Stimulated activated CD8-positive, alpha-beta memory T cell treated with anti-CD3 and anti-CD28 coated beads, Interleukin-15, amount 100 ng/mL, for 1 hour (primary cell): ENCODE data around the gene SMIM10.
"Not testable (repeated sequence)": the region's sequence is repeated elsewhere in the genome, so short reads cannot be mapped to it uniquely, and the experiment has no call there.

ENCODE experiments used
- DNase-seq: peaks from one replicate; pipeline ENCODE4 v3.0.0-alpha.2; 2020; ENCODE audit warnings: low read depth

Gene SMIM10

GRCh38 chrX:134990801-134991481 is at the start of gene SMIM10:
Gene SMIM10, plus strand, starts transcription at chrX:134990991. Its CDS starts 105 bp downstream, at chrX:134991096.
- no peak for DNase-seq

- DNase-seq = not testable (repeated sequence)
These were observed 44.4 kb upstream of the SMIM10 start for GRCh38 chrX:134946364-134946763.

GRCh38 chrX:134948333-134949241 is 42.2 kb upstream of the SMIM10 start:
- DNase-seq = no peak

- no peak for DNase-seq
These were observed 41.5 kb upstream of the SMIM10 start for GRCh38 chrX:134949271-134949670.

GRCh38 chrX:134957836-134958235 is 33.0 kb upstream of the SMIM10 start:
- DNase-seq = no peak

- not testable (repeated sequence) for DNase-seq
These were observed 30.4 kb upstream of the SMIM10 start for GRCh38 chrX:134960366-134960765.

- no peak for DNase-seq
These were observed 27.8 kb upstream of the SMIM10 start for GRCh38 chrX:134963041-134963440.

- no peak for DNase-seq
These were observed 21.1 kb upstream of the SMIM10 start for GRCh38 chrX:134969726-134970125.

- DNase-seq = no peak
These were observed 18.9 kb upstream of the SMIM10 start for GRCh38 chrX:134971926-134972325.

- no peak for DNase-seq
These were observed 15.3 kb upstream of the SMIM10 start for GRCh38 chrX:134975516-134975915.

- DNase-seq = no peak
These were observed 8.9 kb upstream of the SMIM10 start for GRCh38 chrX:134981910-134982309.

- no peak for DNase-seq
These were observed 8.0 kb upstream of the SMIM10 start for GRCh38 chrX:134982748-134983147.

GRCh38 chrX:134985479-134985878 is 5.3 kb upstream of the SMIM10 start:
- no peak for DNase-seq

- no peak for DNase-seq
These were observed 353 bp upstream of the SMIM10 start for GRCh38 chrX:134990475-134990800.

- DNase-seq = no peak
These were observed 6.9 kb downstream of the SMIM10 start for GRCh38 chrX:134997646-134998045.

GRCh38 chrX:134998246-134998645 is 7.5 kb downstream of the SMIM10 start:
- no peak for DNase-seq

- no peak for DNase-seq
These were observed 8.7 kb downstream of the SMIM10 start for GRCh38 chrX:134999469-134999868.

- DNase-seq = no peak
These were observed 9.7 kb downstream of the SMIM10 start for GRCh38 chrX:135000516-135000915.

GRCh38 chrX:135003876-135004623 is 13.3 kb downstream of the SMIM10 start:
- peak; percentile 68 for DNase-seq

- no peak for DNase-seq
These were observed 15.4 kb downstream of the SMIM10 start for GRCh38 chrX:135006187-135006586.

GRCh38 chrX:135009057-135009610 is 18.3 kb downstream of the SMIM10 start:
- no peak for DNase-seq

GRCh38 chrX:135009838-135010237 is 19.0 kb downstream of the SMIM10 start:
- no peak for DNase-seq
